Breast epithelium (tissue), 4 donors: Measurements from ENCODE around the gene ANKRD6. TPM values are rescaled to one million over a fixed set of nuclear protein-coding genes. Genes with fewer than 3 reads are reported as not detected.

Experiments used
- DNase-seq, 2 donors: peaks; one replicate each; pipeline ENCODE4 v3.0.0-alpha.2; 2019; ENCODE audit warnings: low spot score in 2 of 2
- H3K27ac ChIP-seq, 2 donors: fragments of 200-600 bp; sonication (generic) in 1 of 2; one replicate each; pipeline ENCODE4 v1.5.1; 2016 to 2019; ENCODE audit warnings: mild to moderate bottlenecking in 1 of 2
- H3K27me3 ChIP-seq, 2 donors: fragments of 200-600 bp; sonication (generic) in 1 of 2; one replicate each; pipeline versions ENCODE4 v1.5.1 to v1.6.0; 2017 to 2019; ENCODE audit warnings: control low read depth in 1 of 2, mild to moderate bottlenecking in 1 of 2
- H3K36me3 ChIP-seq: fragments of 200-600 bp; one replicate; pipeline ENCODE4 v1.5.1; 2019
- H3K4me1 ChIP-seq, 2 donors: fragments of 200-600 bp; sonication (generic); one replicate each; pipeline ENCODE4 v1.5.1; 2016 to 2019; ENCODE audit warnings: control low read depth in 1 of 2
- H3K4me3 ChIP-seq, 3 donors: fragments of 200-600 bp; sonication (generic); 1 replicate in 2 of 3; 2 replicates in 1 of 3; pipeline ENCODE4 v1.5.1; 2016 to 2019; ENCODE audit warnings: mild to moderate bottlenecking in 3 of 3, moderate library complexity in 2 of 3
- H3K9me3 ChIP-seq, 2 donors: fragments of 200-600 bp; sonication (generic) in 1 of 2; one replicate each; pipeline ENCODE4 v1.5.1; 2016 to 2019; ENCODE audit warnings: control low read depth in 1 of 2
- CTCF ChIP-seq, 3 donors: fragments of 450-650 bp; IDR thresholded peaks; one replicate each; pipeline ENCODE4 v1.5.1; 2016 to 2017; ENCODE audit warnings: antibody characterized with exemption in 3 of 3, mild to moderate bottlenecking in 3 of 3, moderate library complexity in 3 of 3
- POLR2A ChIP-seq: fragments of 450-650 bp; IDR thresholded peaks from one replicate; pipeline ENCODE4 v1.6.1; 2016; ENCODE audit warnings: antibody characterized with exemption, mild to moderate bottlenecking, moderate library complexity
- POLR2AphosphoS5 ChIP-seq, 3 donors: sonication (generic); formaldehyde crosslinking; IDR thresholded peaks; one replicate each; pipeline ENCODE4 v1.6.1; 2017; ENCODE audit warnings: antibody characterized with exemption in 3 of 3
- intact Hi-C: fragments of 100-400 bp; cut with DNase I; formaldehyde crosslinking; loops from one replicate; pipeline ENCODE4 v1.15.1; 2023; ENCODE audit warnings: low total_unique reads
- total RNA-seq, 3 donors: library from RNA; depleted of rRNA; stranded (reverse); fragments of >200 nt; gene quantifications; one replicate each; pipeline ENCODE4 v1.1.0, GENCODE V29; 2016

Gene ANKRD6
- total RNA-seq, 3 donors from 2014 or later: 9.6 to 23.7 (median 18.0) TPM

DNA sequence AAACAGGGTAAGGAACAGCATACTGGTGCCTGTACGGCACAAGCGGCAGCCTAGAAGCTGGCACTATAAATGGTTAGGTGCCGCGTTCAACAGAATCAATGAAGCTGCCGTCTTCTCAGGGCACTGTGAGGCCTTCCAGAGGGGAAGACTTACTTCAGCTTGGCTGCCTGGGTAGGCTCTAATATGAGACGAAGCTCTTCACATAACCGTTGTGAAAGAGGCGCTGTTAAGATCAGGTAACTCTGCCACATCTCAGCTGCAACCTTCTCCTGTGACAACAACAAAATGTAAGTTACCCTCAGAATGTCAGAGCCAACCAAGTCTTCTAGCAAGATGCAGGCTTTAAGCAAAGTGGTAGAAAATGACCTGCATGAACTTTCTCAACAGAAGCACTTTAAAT lies 217.6 kb downstream of the ANKRD6 start:
- no peak for DNase-seq
- H3K27ac ChIP-seq: no peak overlapping the region
- no peak for TF ChIP-seq POLR2A
- no peaks in the 10 kb centered on the region for H3K9me3 ChIP-seq
- no peaks in the 10 kb centered on the region for H3K36me3 ChIP-seq
- no peaks in the 10 kb centered on the region for H3K4me1 ChIP-seq
- intact Hi-C loops: no loop called here
- H3K27me3 ChIP-seq: no peaks in the 10 kb centered on the region
- H3K4me3 ChIP-seq: no peak overlapping the region

DNA sequence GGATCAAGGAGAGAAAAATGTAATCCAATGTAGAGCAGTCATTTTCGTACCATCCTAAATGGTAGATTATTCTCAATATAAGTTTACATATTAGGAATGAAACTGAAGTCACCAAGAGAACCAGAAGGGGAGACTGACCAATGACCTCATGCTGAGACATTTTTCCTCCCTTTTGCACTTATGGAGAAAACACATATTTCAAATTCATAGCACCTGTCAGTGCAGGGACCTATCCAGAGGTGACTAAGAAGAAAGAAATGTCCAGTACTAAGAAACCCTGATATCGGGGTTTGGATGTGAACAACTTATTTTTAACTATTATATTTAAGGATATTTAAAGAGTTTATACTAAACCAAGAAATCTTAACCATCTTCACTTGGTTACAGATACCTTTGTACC lies 222.2 kb downstream of the ANKRD6 start:
- no peak for DNase-seq
- no peak overlapping the region for H3K27ac ChIP-seq
- H3K4me1 ChIP-seq: no peaks in the 10 kb centered on the region
- H3K4me3 ChIP-seq: no peak overlapping the region
- no peaks in the 10 kb centered on the region for H3K36me3 ChIP-seq
- TF ChIP-seq POLR2AphosphoS5 (IDR thresholded peaks at IDR 0.05): no peak
- TF ChIP-seq CTCF (IDR thresholded peaks at IDR 0.05): no peak
- TF ChIP-seq POLR2A: no peak
- intact Hi-C loops: no loop called here
- H3K27me3 ChIP-seq: no peaks in the 10 kb centered on the region
- H3K9me3 ChIP-seq: no peaks in the 10 kb centered on the region

DNA sequence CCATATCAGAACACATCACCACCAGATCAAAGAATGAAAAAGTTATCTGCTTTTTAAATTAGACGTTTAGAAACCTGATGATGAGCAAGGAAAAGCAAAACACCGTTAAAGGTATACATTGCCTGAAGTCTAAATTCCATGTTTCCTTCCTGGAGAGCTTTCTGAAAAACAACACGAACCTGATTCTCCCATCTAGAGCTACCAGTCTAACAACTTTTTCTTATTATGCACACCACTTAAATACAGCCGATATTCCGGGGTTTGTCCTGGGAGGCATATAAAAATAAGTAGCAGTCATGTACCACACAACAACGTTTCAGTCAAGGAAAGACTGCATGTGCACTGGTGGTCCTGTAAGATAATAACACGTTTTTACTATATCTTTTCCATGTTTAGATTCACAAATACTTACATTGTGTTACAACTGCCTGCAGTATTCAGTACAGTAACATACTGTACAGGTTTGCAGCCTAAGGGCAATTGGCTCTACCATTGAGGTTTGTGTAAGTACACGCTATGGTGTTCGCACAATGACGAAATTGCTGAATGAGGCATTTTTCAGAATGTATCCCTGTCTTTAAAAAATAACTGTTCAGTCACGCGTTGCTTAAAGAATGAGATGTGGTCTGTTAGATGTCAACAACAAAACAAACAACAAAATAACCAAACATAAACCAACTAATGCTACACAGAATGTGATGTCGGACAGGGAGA lies 224.7 kb downstream of the ANKRD6 start:
- Histone ChIP-seq H3K27me3 (no peaks in the 10 kb centered on the region), H3K4me1 (no peaks in the 10 kb centered on the region), H3K4me3 (no peak overlapping the region), H3K9me3 (no peaks in the 10 kb centered on the region), H3K36me3 (no peaks in the 10 kb centered on the region), H3K27ac (peak overlapping the region in 1 of 2 donors; percentile 25)
- TF ChIP-seq POLR2A (no peak), CTCF (IDR thresholded peaks at IDR 0.05) (no peak)
- intact Hi-C loops: no loop called here
- DNase-seq: no peak

DNA sequence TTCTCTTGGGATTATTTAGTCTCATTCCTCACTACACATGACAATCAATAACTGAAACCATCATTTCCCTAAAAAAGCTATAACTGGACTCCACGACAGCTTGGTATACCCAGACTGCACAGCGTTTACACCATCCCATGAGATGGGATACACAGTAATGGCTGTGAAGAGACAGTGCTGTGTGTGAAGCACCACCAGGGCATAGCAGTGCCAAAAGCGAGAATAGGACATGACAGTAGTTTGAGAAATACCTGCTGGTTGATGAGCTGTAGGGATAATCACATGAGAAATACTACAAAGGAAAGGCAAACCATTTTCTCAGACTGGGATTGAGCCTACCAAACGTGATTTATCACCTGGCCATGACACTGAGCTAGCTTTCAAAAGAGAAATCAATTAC lies 228.0 kb downstream of the ANKRD6 start:
- Histone ChIP-seq H3K4me1 (no peaks in the 10 kb centered on the region), H3K36me3 (no peaks in the 10 kb centered on the region), H3K4me3 (no peak overlapping the region), H3K27me3 (no peaks in the 10 kb centered on the region), H3K27ac (no peak overlapping the region), H3K9me3 (no peaks in the 10 kb centered on the region)
- DNase-seq: no peak
- TF ChIP-seq POLR2A: no peak
- no peak for TF ChIP-seq CTCF (IDR thresholded peaks at IDR 0.05)
- no peak for TF ChIP-seq POLR2AphosphoS5 (IDR thresholded peaks at IDR 0.05)
- intact Hi-C loops: no loop called here

DNA sequence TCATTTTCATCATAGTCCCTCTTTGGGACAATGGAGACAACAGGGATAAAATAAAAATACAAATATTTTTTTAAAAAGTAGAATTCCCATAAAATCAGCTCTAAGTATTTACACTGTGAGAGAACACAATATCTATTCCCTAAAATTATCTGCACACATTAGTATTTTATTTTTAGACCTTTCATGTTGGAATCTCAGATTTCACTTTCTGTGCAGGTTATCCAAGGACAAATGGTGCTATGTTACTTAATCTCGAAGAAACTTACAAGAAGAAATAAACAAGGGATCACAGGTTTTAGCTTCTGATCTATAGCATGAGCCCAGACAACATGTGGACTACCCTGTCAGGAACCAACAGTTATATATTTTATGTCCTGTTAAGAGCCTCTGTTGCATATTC lies 228.6 kb downstream of the ANKRD6 start:
- no peaks in the 10 kb centered on the region for H3K9me3 ChIP-seq
- DNase-seq: no peak
- H3K4me1 ChIP-seq: no peaks in the 10 kb centered on the region
- TF ChIP-seq POLR2AphosphoS5 (IDR thresholded peaks at IDR 0.05): no peak
- no peak for TF ChIP-seq POLR2A
- no peak for TF ChIP-seq CTCF (IDR thresholded peaks at IDR 0.05)
- no peaks in the 10 kb centered on the region for H3K27me3 ChIP-seq
- intact Hi-C loops: no loop called here
- H3K27ac ChIP-seq: no peak overlapping the region
- H3K4me3 ChIP-seq: no peak overlapping the region
- no peaks in the 10 kb centered on the region for H3K36me3 ChIP-seq
